GM19099 (cell line): ENCODE results near the gene RPL19.

Experiments
- POLR2A ChIP-seq: IDR thresholded peaks from 3 replicates; pipeline ENCODE4 v1.6.1; 2011; ENCODE audit warnings: low read depth; ENCODE audit not compliant: insufficient read length; ENCODE audit errors: extremely low read depth

The RPL19 gene

DNA sequence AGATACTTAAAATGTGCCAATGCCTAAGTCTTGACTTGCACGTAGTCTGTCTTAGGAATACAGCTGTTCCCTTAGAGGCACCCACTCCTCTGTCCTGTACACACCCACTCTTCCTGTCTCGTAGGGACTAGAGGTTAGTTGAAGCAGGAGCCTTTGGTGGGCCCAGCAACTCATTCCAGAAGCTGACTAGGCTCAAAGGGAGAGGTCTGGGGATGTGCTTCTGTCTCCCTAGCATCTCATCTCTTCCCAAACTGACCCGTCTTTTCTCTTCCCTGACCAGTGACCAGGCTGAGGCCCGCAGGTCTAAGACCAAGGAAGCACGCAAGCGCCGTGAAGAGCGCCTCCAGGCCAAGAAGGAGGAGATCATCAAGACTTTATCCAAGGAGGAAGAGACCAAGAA, 4.2 kb downstream of the RPL19 start:
- TF ChIP-seq POLR2A = no peak

DNA sequence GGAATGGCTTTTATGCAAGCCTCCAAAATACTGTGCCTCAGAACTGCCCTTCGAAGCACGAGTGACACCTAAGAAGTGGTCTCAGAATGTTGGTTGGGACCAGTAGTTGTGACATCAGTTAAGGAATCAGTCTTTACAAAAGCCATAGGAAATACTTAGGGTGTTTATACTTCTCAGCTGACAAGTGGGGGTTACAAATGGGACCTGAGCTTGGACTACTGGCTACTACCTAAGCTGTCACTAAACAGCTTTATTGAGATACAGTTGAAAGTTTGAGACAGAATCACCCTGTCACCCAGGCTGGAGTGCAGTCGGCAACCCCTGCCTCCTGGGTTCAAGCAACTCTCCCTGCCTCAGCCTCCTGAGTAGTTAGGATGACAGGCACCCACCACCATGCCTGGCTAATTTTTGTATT, 5.0 kb downstream of the RPL19 start:
- no peak for TF ChIP-seq POLR2A

DNA sequence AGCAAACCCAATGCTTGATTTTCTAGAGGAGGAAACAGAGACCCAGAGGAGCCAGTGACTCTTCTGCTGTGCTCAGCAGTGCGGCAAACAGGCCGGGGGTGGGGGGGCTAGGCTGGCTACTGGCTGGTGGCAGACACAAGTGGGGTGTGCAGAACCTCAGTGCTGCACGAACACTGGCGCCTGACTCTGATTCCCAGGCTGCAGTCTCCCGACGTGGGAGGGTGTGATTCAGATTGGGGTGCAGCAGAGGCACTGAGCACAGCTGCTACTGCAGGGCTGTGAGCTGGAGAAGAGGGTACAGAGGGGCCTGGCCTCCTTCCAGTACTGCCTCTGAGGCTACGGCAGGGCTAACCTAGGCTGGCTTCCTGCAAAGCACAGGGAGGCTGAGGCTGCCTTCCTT, 8.1 kb downstream of the RPL19 start:
- no peak for TF ChIP-seq POLR2A

DNA sequence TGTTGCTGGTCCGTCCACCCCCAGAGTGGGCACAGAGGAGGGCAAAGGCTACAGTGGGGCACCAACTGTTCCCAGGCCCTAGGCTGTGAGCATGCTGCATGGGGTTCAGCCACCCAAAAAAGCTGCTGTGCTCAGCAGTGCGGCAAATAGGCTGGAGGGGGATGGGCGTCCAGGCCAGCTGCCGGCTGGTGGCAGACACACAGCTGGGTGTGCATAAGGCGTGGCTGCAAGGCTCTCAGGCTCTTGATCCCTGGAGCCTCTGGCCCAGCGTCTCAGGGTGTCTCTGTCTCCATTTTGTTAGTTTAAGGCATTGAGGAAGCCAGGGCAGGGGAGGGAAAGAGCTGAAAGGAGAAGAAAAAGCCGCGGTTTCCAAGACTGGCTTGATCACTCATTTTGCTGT, 8.8 kb downstream of the RPL19 start:
- TF ChIP-seq POLR2A = peak; percentile 23

DNA sequence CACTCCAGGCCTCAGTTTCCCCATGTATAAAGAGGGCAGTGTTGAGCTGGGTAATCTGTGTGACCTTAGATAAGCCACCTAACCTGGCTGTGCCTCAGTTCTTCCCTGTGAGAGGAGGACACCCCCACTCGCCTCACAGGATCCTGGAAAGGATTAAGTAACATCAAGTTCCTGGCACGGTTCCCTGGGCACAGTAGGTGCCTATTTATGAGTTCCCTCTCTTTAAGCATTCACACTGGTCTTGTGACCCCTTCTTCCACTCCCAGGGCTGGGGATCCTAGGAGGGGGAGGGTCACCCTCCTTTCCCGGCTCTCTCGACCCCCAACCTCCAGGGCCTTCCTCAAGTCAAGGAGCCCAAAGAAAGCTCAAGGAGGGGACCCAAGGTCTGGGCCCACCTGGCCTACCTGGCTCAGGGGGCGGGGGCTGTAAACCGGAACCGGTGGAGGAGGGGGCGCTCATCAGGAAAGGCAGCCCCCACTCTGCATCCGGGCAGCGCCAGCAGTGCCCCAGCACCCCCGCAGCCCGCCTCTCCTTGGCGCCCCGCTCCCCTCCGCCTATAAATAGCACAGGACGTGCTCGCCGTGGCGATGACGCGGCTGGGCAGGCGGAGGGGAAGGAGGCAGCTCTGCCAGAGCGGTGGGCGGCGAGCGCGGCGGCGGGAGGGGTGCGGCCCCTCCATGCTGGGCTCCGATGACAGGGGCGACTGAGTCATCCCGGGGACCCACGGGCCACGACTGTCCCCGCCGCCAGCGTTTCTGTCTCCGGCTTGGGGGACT, 9.4 kb downstream of the RPL19 start:
- no peak for TF ChIP-seq POLR2A

DNA sequence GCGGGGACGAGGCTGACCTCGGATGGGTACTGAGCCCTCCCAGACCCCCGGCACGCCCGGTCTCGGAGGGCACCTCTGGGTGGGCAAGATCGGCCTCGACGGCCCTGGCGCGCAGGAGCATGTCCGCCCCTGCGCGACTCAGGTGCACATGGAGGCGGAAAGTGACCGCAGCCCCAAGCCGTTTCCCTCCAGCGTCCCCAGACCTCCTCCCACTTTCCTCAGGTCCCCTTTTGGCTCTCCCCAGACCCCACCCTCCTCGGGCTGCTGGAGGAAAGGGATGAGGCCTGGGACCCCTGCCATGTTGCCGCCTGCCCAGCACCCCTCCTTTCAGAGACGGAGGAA, 10.0 kb downstream of the RPL19 start:
- no peak for TF ChIP-seq POLR2A

DNA sequence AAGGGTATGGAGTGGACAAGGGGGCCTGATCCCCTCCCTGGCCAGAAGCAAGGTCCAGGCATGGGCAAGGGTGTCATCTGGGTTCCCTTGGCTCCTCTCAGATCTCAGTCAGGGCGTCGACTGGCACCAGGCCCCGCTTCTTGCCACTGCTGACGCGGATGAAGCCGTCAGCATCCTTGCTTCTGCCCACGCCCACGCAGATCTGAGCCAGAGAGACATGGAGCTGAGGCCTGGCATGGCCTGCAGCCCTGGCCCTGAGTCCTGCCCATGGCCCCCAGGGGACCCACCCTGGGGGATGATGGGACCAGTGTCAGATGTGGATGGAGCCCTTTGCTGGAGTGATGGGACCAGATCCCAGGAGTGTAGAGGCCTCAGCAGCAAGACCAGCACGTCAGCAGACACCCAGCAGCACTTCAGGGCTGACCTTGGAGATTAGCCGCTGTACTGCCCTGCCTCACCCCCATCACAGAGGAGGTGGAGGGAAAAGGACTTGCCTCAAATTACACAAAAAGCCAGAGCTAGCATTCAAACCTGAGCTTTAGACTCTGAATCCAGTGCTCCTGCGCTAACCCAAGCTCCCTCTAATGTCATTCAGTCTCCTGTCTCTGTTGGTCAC, 12.2 kb downstream of the RPL19 start:
- no peak for TF ChIP-seq POLR2A

DNA sequence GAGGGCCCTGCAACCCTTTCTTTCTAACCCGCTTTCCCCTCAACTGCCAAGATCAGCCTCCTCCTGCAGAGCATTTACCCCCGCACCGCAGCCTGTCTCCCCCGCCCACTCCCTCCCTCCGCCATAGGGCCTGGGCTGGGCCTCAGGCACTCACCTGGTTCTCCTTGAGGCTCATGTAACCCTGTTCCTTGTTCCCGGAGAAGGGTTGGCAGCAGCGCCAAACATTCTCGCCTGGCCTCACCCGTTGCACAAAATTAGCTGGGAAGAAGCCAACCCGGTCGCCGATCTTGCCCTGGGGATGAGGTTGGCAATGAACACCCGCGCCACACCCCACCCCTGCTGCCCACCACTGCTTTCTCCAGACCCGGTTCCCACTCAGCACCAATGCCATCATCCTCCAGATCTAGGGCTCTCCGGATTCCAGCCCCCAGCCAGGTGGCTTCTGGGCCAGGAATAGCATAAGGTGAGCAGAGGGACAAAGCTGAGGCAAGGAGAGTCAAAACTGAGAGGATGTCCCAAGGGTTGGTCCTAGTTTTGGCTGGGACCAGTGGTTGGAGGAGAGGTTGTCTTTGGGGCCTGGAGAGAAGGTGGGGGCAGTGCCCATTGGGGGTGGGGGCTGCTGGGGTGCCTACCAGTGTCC, 12.9 kb downstream of the RPL19 start:
- TF ChIP-seq POLR2A = no peak

DNA sequence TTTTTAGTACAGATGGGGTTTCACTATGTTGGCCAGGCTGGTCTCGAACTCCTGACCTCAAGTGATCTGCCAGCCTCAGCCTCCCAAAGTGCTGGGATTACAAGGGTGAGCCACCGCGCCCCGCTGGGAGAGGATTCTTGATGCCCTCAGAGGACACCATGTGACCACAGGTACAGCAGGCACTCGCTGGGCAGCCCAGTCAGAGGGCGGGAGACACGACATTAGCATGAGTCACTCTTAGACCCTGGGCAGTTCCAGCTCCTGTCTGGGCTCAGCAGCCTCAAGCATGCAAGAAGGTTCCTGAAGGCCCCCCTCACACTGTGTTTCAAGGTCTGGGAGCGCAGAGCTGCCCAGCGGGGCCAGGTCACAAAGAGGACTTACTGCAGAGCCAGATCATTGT, 13.8 kb downstream of the RPL19 start:
- no peak for TF ChIP-seq POLR2A

DNA sequence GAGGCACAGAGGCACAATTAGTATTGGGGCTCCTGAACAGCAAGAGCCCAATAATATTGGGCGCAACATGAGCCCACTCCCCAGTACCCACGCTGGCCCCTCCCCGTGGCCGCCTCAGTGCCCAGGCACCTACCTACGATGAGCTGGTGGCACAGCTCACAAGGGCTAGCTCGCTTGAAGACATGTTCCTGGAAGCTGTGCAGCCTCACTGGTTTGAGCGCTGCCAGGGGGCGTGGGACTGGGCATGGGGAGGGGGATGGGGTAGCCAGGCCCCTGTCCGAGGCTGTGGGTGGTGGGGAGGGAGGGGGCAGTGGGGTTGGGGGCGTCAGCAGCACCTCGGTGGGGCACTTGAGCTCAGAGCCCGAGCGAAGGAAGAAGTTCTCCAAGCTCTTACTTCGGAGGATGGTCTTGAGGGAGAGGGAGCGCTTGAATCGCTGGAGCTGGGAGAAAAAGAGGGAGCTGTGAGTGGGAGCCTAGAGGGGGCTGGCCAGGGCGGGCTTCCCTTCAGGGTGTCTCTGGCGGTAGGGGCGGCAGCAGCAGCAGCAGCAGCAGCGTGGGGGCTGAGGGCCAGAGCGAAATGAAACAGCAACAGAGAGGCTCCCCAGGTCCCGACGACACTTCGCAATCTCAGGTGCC, 17.8 kb downstream of the RPL19 start:
- TF ChIP-seq POLR2A = no peak

DNA sequence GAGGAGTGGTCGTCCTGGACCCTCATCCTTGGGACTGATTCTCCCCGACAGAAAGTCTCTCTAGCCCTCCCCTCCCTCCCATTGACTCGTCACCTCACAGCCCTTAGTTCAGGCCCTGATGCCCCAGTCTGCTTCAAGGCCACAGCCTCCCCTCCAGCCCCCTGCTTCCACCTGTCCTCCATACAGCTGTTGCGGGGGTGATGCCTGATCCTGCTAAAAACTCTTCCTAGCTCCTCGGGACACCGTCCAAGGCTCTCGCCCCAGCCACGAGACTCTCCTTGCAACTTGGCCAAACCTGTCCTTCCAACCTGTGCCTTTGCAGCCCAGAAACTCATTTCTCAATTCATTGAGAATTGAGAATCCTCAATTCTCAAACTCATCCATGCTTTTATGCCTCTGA, 18.8 kb downstream of the RPL19 start:
- TF ChIP-seq POLR2A = no peak

DNA sequence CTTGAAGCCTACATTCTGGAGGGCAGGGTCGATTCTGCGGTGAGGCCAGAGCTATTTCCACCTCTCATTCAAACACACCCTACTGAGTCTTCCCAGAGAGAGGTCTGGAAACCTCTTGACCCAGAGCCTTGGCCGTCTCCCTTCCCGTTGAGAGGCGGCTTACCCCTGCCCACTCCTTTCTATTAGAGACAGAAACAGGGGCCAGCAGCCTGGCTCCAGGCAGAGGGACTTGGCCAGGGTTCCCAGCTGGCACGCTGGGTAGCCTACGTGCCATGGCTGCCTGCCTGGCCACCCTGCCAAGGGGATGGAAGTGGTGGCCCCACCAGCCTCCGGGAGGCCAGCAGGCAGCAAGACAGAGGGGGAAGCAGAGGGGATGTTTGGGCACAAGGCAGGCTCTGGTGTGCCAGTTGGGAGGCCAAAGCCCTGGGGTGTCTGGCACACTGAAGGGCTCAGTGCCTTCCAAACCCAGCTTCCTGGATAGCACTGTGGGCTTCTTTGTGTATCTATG, 19.6 kb downstream of the RPL19 start:
- no peak for TF ChIP-seq POLR2A

DNA sequence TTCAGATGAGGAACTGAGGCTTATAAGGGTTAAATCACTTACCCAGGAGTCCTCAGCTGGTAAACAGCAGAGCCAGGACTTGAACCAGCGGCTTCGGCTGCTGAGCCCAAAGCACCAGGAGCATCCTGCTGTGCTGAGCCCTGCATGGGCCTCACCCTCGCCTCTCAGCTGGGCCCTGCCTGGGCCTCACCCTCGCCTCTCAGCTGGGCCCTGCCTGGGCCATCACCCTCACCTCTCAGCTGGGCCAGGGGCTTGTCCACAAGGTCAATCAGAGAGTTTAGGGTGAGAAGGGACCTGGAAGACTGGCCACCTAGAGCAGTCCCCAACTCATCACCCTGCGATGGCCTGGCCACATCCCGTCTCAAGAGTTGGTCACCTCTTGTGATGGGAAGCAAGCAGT, 21.5 kb downstream of the RPL19 start:
- TF ChIP-seq POLR2A = no peak

DNA sequence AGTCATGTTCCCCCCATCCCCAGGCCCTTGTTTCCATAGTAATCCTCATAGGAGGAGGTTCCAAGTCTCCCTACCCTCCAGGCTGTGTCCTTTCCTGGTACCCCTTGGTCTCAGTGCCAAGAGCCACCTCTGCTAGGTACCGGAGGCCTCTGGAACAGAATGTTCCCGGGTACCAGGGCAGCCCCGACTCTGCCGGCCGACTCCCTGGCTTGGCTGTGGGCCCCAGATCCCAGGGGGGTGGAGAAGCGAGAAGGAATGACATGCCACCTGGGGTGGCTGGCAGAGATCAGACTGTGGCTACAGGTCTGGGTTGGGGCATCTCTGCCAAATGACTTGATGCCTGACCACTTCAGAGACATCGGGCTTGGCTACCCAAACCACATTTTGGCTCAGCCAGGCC, 22.1 kb downstream of the RPL19 start:
- TF ChIP-seq POLR2A = no peak
